ENCODE results near the gene CTTNBP2. TPM values are rescaled to one million over a fixed set of nuclear protein-coding genes. Genes with fewer than 3 reads are reported as not detected.

The CTTNBP2 gene
- total RNA-seq, 1 donor from 2014 or later, result 21.5 TPM

GRCh38 chr7:117874191-117874700 is 1.0 kb upstream of the CTTNBP2 start:
- ATAC-seq, result no peak
- DNase-seq (ENCODE audit: low spot score), result no peak
- intact Hi-C loops (cut with DNase I), result no loop called here

GRCh38 chr7:117872561-117873309 is 506 bp downstream of the CTTNBP2 start:
- peak; percentile 62 for DNase-seq (ENCODE audit: low spot score)
- intact Hi-C loops (cut with DNase I), result no loop called here
- peak; percentile 79 for ATAC-seq

GRCh38 chr7:117871778-117872538 is 1.3 kb downstream of the CTTNBP2 start:
- DNase-seq (ENCODE audit: low spot score), result peak; percentile 61
- peak; percentile 76 for ATAC-seq
- intact Hi-C loops (cut with DNase I), result no loop called here

- ATAC-seq (no peak), DNase-seq (ENCODE audit: low spot score) (no peak)
- intact Hi-C loops (cut with DNase I), result no loop called here
Observed at GRCh38 chr7:117871401-117871777, 1.9 kb downstream of the CTTNBP2 start.

GRCh38 chr7:117870448-117871130 is 2.7 kb downstream of the CTTNBP2 start:
- ATAC-seq (no peak), DNase-seq (ENCODE audit: low spot score) (no peak)
- intact Hi-C loops (cut with DNase I), result no loop called here

- no peak for DNase-seq (ENCODE audit: low spot score)
- intact Hi-C loops (cut with DNase I), result no loop called here
- no peak for ATAC-seq
Observed at GRCh38 chr7:117869374-117869773, 3.9 kb downstream of the CTTNBP2 start.

- DNase-seq (ENCODE audit: low spot score) (no peak), ATAC-seq (no peak)
- intact Hi-C loops (cut with DNase I), result no loop called here
Observed at GRCh38 chr7:117863618-117864017, 9.6 kb downstream of the CTTNBP2 start.

- intact Hi-C loops (cut with DNase I), result no loop called here
- no peak for DNase-seq (ENCODE audit: low spot score)
- no peak for ATAC-seq
Observed at GRCh38 chr7:117862378-117862777, 10.9 kb downstream of the CTTNBP2 start.

GRCh38 chr7:117859246-117859812 is 13.9 kb downstream of the CTTNBP2 start:
- DNase-seq (ENCODE audit: low spot score) (no peak), ATAC-seq (no peak)

GRCh38 chr7:117858712-117859111 is 14.5 kb downstream of the CTTNBP2 start:
- ATAC-seq (no peak), DNase-seq (ENCODE audit: low spot score) (no peak)
- intact Hi-C loops (cut with DNase I), result no loop called here

More at GRCh38 chr7:117859246-117859812, 13.9 kb downstream of the CTTNBP2 start:
- intact Hi-C loops (cut with DNase I), result no loop called here

- intact Hi-C loops (cut with DNase I), result no loop called here
- DNase-seq (ENCODE audit: low spot score), result no peak
- no peak for ATAC-seq
Observed at GRCh38 chr7:117857718-117858117, 15.5 kb downstream of the CTTNBP2 start.

- DNase-seq (ENCODE audit: low spot score) (no peak), ATAC-seq (no peak)
- intact Hi-C loops (cut with DNase I), result no loop called here
Observed at GRCh38 chr7:117856196-117856595, 17.0 kb downstream of the CTTNBP2 start.

GRCh38 chr7:117854186-117854585 is 19.1 kb downstream of the CTTNBP2 start:
- ATAC-seq (no peak), DNase-seq (ENCODE audit: low spot score) (no peak)
- intact Hi-C loops (cut with DNase I), result no loop called here

GRCh38 chr7:117848941-117849340 is 24.3 kb downstream of the CTTNBP2 start:
- no peak for ATAC-seq
- DNase-seq (ENCODE audit: low spot score), result no peak
- intact Hi-C loops (cut with DNase I), result no loop called here

- intact Hi-C loops (cut with DNase I), result no loop called here
- DNase-seq (ENCODE audit: low spot score), result no peak
- no peak for ATAC-seq
Observed at GRCh38 chr7:117844678-117845077, 28.6 kb downstream of the CTTNBP2 start.

- ATAC-seq, result no peak
- intact Hi-C loops (cut with DNase I), result no loop called here
Observed at GRCh38 chr7:117841611-117842010, 31.6 kb downstream of the CTTNBP2 start.

GRCh38 chr7:117841011-117841410 is 32.2 kb downstream of the CTTNBP2 start:
- intact Hi-C loops (cut with DNase I), result no loop called here

More at GRCh38 chr7:117841611-117842010, 31.6 kb downstream of the CTTNBP2 start:
- no peak for DNase-seq (ENCODE audit: low spot score)

GRCh38 chr7:117839507-117839906 is 33.7 kb downstream of the CTTNBP2 start:
- DNase-seq (ENCODE audit: low spot score), result no peak
- ATAC-seq, result no peak
- intact Hi-C loops (cut with DNase I), result loop anchor here (10.0 kb wide), 1 partner anchor 865 kb away; no protein-coding TSS in a partner anchor

More at GRCh38 chr7:117841011-117841410, 32.2 kb downstream of the CTTNBP2 start:
- no peak for DNase-seq (ENCODE audit: low spot score)
- no peak for ATAC-seq

- intact Hi-C loops (cut with DNase I), result loop anchor here (10.0 kb wide), 1 partner anchor 867 kb away; no protein-coding TSS in a partner anchor
- ATAC-seq (no peak), DNase-seq (ENCODE audit: low spot score) (no peak)
Observed at GRCh38 chr7:117837841-117838240, 35.4 kb downstream of the CTTNBP2 start.
